Neural cell (in vitro differentiated cells): Measurements from ENCODE around the gene DUSP22. TPM values are rescaled to one million over a fixed set of nuclear protein-coding genes. Genes with fewer than 3 reads are reported as not detected.

ENCODE experiments used
- H2AFZ ChIP-seq: fragments of 200-600, 300-800 bp; sonication (generic), shearing (Covaris generic); 2 replicates; pipeline ENCODE4 v1.6.0; 2014; ENCODE audit warnings: low read depth, mild to moderate bottlenecking, antibody characterized with exemption, low read length, moderate library complexity
- H3F3A ChIP-seq: fragments of 200-600 bp; shearing (Covaris generic); 2 replicates; pipeline ENCODE4 v1.6.1; 2016; ENCODE audit warnings: mild to moderate bottlenecking, moderate library complexity, mixed read lengths, antibody characterized with exemption, low read length; ENCODE audit not compliant: insufficient read depth, poor library complexity, severe bottlenecking
- H3K27ac ChIP-seq: fragments of 200-600, 300-800 bp; sonication (generic), shearing (Covaris generic); 2 replicates; pipeline ENCODE4 v1.5.1; 2014; ENCODE audit warnings: mild to moderate bottlenecking, low read length, moderate library complexity
- H3K27me3 ChIP-seq: fragments of 300-800, 200-600 bp; sonication (generic), shearing (Covaris generic); 2 replicates; pipeline ENCODE4 v1.6.0; 2014; ENCODE audit warnings: mild to moderate bottlenecking, low read depth, low read length, moderate library complexity; ENCODE audit not compliant: insufficient read depth
- H3K36me3 ChIP-seq: fragments of 300-800, 200-600 bp; sonication (generic), shearing (Covaris generic); 2 replicates; pipeline ENCODE4 v1.5.1; 2014; ENCODE audit warnings: mild to moderate bottlenecking, antibody characterized with exemption, low read length, moderate library complexity; ENCODE audit not compliant: insufficient read depth
- H3K4me2 ChIP-seq: fragments of 300-800, 200-600 bp; sonication (generic), shearing (Covaris generic); 2 replicates; pipeline ENCODE4 v1.6.0; 2014; ENCODE audit warnings: mild to moderate bottlenecking, low read length
- H3K4me3 ChIP-seq: fragments of 300-800, 200-600 bp; sonication (generic), shearing (Covaris generic); 2 replicates; pipeline ENCODE4 v1.5.1; 2014; ENCODE audit warnings: mild to moderate bottlenecking, low read length, moderate library complexity
- H3K79me2 ChIP-seq: fragments of 200-600 bp; shearing (Covaris generic); replicated peaks from 2 replicates; pipeline ENCODE4 v1.6.0; 2014; ENCODE audit warnings: mild to moderate bottlenecking, low read length, moderate library complexity; ENCODE audit not compliant: insufficient read depth
- H3K9ac ChIP-seq: fragments of 300-800, 200-600 bp; sonication (generic), shearing (Covaris generic); 2 replicates; pipeline ENCODE4 v1.6.1; 2016; ENCODE audit warnings: mild to moderate bottlenecking, low read length, mixed read lengths
- H3K9me2 ChIP-seq: fragments of 200-600 bp; shearing (Covaris generic); 2 replicates; pipeline ENCODE4 v1.6.1; 2016; ENCODE audit warnings: mild to moderate bottlenecking, low read length, mixed read lengths; ENCODE audit not compliant: insufficient read depth
- H3K9me3 ChIP-seq: fragments of 200-600, 300-800 bp; sonication (generic), shearing (Covaris generic); 2 replicates; pipeline ENCODE4 v1.6.1; 2016; ENCODE audit warnings: mild to moderate bottlenecking, mixed run types, low read length, moderate library complexity, mixed read lengths
- H4K20me1 ChIP-seq: fragments of 200-600 bp; shearing (Covaris generic); 2 replicates; pipeline ENCODE4 v1.6.1; 2016; ENCODE audit warnings: mild to moderate bottlenecking, mixed run types; ENCODE audit not compliant: insufficient read depth
- CTCF ChIP-seq: fragments of 450-650 bp; IDR thresholded peaks from 2 replicates; pipeline ENCODE4 v1.5.1; 2014; ENCODE audit warnings: antibody characterized with exemption, mild to moderate bottlenecking, moderate library complexity; ENCODE audit not compliant: poor library complexity, severe bottlenecking
- EP300 ChIP-seq: fragments of 450-650 bp; conservative IDR thresholded peaks from 2 replicates; pipeline ENCODE4 v1.6.1; 2014; ENCODE audit warnings: antibody characterized with exemption, mild to moderate bottlenecking, moderate library complexity; ENCODE audit not compliant: poor library complexity, severe bottlenecking
- EZH2 ChIP-seq: fragments of 200-600, 300-800 bp; shearing (Covaris generic), sonication (generic); IDR thresholded peaks from 2 replicates; pipeline ENCODE4 v1.6.1; 2014; ENCODE audit warnings: antibody characterized with exemption, low read length, borderline replicate concordance, mild to moderate bottlenecking; ENCODE audit not compliant: insufficient read depth, poor library complexity, severe bottlenecking
- MXI1 ChIP-seq: fragments of 450-650 bp; conservative IDR thresholded peaks from 2 replicates; pipeline ENCODE4 v1.6.1; 2014; ENCODE audit warnings: antibody characterized with exemption, mild to moderate bottlenecking; ENCODE audit not compliant: poor library complexity, severe bottlenecking
- POLR2AphosphoS5 ChIP-seq: IDR thresholded peaks from 2 replicates; pipeline ENCODE4 v1.6.1; 2012
- RAD21 ChIP-seq: fragments of 450-650 bp; conservative IDR thresholded peaks from 2 replicates; pipeline ENCODE4 v1.6.1; 2014; ENCODE audit warnings: antibody characterized with exemption, mild to moderate bottlenecking, moderate library complexity
- TAF1 ChIP-seq: IDR thresholded peaks from 2 replicates; pipeline ENCODE4 v1.6.1; 2012; ENCODE audit warnings: low read depth
- polyA plus RNA-seq: library from polyadenylated mRNA; depleted of rRNA; stranded (reverse); fragments of >200 nt; gene quantifications from 2 replicates; pipeline ENCODE4 v1.2.3, GENCODE V29; 2014
- TF ChIP-seq, protein P1 (sequence below): IDR thresholded peaks from 2 replicates; pipeline ENCODE4 v1.6.1; 2012; ENCODE audit warnings: borderline replicate concordance

Gene DUSP22
- polyA plus RNA-seq, 1 donor from 2014 or later, result 24.9 TPM

- H3K27me3 ChIP-seq, result no peaks in the 10 kb centered on the region
- H3K79me2 ChIP-seq, result no peaks in the 10 kb centered on the region
- H3K9me2 ChIP-seq, result no peaks in the 10 kb centered on the region
- no peak overlapping the region for H3K27ac ChIP-seq
- no peaks in the 10 kb centered on the region for H3K36me3 ChIP-seq
- TF ChIP-seq, protein P1, sequence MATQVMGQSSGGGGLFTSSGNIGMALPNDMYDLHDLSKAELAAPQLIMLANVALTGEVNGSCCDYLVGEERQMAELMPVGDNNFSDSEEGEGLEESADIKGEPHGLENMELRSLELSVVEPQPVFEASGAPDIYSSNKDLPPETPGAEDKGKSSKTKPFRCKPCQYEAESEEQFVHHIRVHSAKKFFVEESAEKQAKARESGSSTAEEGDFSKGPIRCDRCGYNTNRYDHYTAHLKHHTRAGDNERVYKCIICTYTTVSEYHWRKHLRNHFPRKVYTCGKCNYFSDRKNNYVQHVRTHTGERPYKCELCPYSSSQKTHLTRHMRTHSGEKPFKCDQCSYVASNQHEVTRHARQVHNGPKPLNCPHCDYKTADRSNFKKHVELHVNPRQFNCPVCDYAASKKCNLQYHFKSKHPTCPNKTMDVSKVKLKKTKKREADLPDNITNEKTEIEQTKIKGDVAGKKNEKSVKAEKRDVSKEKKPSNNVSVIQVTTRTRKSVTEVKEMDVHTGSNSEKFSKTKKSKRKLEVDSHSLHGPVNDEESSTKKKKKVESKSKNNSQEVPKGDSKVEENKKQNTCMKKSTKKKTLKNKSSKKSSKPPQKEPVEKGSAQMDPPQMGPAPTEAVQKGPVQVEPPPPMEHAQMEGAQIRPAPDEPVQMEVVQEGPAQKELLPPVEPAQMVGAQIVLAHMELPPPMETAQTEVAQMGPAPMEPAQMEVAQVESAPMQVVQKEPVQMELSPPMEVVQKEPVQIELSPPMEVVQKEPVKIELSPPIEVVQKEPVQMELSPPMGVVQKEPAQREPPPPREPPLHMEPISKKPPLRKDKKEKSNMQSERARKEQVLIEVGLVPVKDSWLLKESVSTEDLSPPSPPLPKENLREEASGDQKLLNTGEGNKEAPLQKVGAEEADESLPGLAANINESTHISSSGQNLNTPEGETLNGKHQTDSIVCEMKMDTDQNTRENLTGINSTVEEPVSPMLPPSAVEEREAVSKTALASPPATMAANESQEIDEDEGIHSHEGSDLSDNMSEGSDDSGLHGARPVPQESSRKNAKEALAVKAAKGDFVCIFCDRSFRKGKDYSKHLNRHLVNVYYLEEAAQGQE, result no peak
- TF ChIP-seq MXI1 (no peak), CTCF (no peak)
- no peak overlapping the region for H3K9ac ChIP-seq
- no peaks in the 10 kb centered on the region for H3F3A ChIP-seq
- no peak overlapping the region for H3K4me2 ChIP-seq
- H3K9me3 ChIP-seq, result no peaks in the 10 kb centered on the region
- no peak overlapping the region for H3K4me3 ChIP-seq
- H4K20me1 ChIP-seq, result no peaks in the 10 kb centered on the region
- H2AFZ ChIP-seq, result no peak overlapping the region
Measured at GRCh38 chr6:340991-341827, 48.9 kb downstream of the DUSP22 start.

DNA sequence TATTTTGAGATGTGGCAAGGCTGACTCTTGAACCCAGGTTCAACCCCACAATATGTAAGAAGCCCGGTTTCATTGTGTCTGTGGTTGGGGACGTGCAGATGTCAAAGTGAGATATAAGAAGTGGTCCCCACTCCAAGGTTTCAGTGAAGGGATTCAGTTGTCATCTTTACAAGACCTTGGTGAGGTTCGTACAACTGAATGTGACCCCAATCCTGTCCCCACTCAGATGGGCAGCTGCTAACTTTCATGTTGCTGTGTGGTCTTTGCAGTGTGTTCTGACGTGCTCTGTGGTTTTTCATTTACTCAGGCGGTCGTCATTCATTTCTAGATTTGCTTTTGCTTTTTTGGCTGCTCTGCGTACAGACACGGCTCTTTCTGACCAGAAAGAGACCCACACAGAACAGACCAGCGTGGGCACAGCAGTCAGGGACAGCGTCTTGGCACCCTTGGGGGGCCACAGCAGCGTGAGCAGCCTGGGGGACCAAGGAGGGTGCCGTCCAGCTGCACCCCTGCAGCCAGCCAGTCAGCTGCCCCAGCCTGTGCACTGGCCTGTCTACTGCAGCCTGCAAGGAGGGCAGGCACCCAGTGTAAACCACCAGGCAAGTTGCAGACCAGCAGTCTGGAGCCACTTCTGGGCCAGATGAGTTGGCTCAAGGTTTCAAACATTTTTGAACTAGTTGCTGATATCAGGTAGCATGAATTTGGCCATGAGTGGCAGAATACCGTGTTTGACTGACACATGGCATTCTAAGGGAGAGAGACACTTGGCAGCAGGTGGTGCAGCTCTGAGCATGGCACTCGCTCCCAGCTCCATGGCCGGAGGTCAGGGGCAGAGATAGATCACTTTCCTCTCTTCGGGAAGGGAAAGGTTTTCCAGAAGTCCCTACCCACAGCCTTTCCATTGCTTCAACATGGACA is 49.9 kb downstream of the DUSP22 start:
- no peak overlapping the region for H2AFZ ChIP-seq
- no peaks in the 10 kb centered on the region for H3K27me3 ChIP-seq
- no peak overlapping the region for H3K9ac ChIP-seq
- no peak overlapping the region for H3K27ac ChIP-seq
- H3K79me2 ChIP-seq, result no peaks in the 10 kb centered on the region
- H3K9me3 ChIP-seq, result no peaks in the 10 kb centered on the region
- H4K20me1 ChIP-seq, result no peaks in the 10 kb centered on the region
- no peaks in the 10 kb centered on the region for H3F3A ChIP-seq
- H3K9me2 ChIP-seq, result no peaks in the 10 kb centered on the region
- H3K4me3 ChIP-seq, result no peak overlapping the region
- no peak overlapping the region for H3K4me2 ChIP-seq
- no peaks in the 10 kb centered on the region for H3K36me3 ChIP-seq
- no peak for TF ChIP-seq POLR2AphosphoS5

DNA sequence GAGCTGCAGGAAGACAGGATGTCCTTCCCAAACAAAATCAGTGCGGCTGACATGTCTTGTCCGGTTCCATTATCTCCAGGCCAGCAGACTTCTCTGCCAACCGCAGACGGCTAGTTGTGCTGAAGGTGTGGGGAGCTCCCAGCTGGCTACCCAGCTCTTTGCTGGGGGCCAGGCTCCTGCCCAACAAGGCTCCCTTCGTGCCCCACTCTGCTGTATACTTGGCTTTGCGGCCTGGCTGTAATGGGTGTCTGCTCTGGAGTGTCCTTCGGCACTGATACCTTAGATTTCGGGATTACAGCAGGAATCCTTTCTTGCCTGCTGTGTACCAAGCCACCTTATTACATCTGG is 50.5 kb downstream of the DUSP22 start:
- no peak overlapping the region for H3K4me3 ChIP-seq
- no peaks in the 10 kb centered on the region for H3K9me3 ChIP-seq
- no peak overlapping the region for H2AFZ ChIP-seq
- no peak overlapping the region for H3K4me2 ChIP-seq
- H3K9me2 ChIP-seq, result no peaks in the 10 kb centered on the region
- no peaks in the 10 kb centered on the region for H3K27me3 ChIP-seq
- no peaks in the 10 kb centered on the region for H3K79me2 ChIP-seq
- H3K9ac ChIP-seq, result no peak overlapping the region
- no peaks in the 10 kb centered on the region for H3K36me3 ChIP-seq
- H3K27ac ChIP-seq, result no peak overlapping the region
- H3F3A ChIP-seq, result no peaks in the 10 kb centered on the region
- no peaks in the 10 kb centered on the region for H4K20me1 ChIP-seq
- no peak for TF ChIP-seq TAF1
- TF ChIP-seq MXI1, result no peak
- TF ChIP-seq, protein P1, result no peak
- TF ChIP-seq POLR2AphosphoS5, result no peak
- TF ChIP-seq CTCF, result no peak
- no peak for TF ChIP-seq RAD21
- TF ChIP-seq EP300, result no peak
- TF ChIP-seq EZH2, result no peak
